ENCODE results near the gene CDHR4.
A peak's percentile ranks its signal among the peaks of the same experiment; 100 is the strongest.
"Not testable (repeated sequence)": the region's sequence is repeated elsewhere in the genome, so short reads cannot be mapped to it uniquely, and the experiment has no call there.

CDHR4 gene

GRCh38 chr3:49823131-49823530 lies 23.5 kb upstream of the CDHR4 start:
- H3K4me1 ChIP-seq (ENCODE audit: insufficient read depth, low read length); H3K4me3 ChIP-seq (ENCODE audit: low read length); H3K36me3 ChIP-seq (ENCODE audit: insufficient read depth, low read length); H3K9me3 ChIP-seq (ENCODE audit: insufficient read depth, low read depth, low read length); H3K9ac ChIP-seq (ENCODE audit: low read depth, low read length); H3K27me3 ChIP-seq (ENCODE audit: insufficient read depth, low read length); H3K27ac ChIP-seq (ENCODE audit: low read depth, low read length): not testable (repeated sequence)
- WGBS: 79% methylated on average over 3 of the region's 3 CpGs

GRCh38 chr3:49813497-49814174 lies 14.0 kb upstream of the CDHR4 start, which contains the start of gene UBA7:
Gene UBA7, minus strand, starts transcription at chr3:49813953. Its CDS starts 166 bp downstream, at chr3:49813787.
- Histone ChIP-seq H3K4me3 (ENCODE audit: low read length) (no peak within 1 kb of the TSS), H3K9ac (ENCODE audit: low read depth, low read length) (no peak within 1 kb of the TSS)
- WGBS: 88% methylated on average over 9 of the region's 9 CpGs

GRCh38 chr3:49812916-49813496 lies 13.3 kb upstream of the CDHR4 start:
- 94% methylated on average over 9 of the region's 9 CpGs for WGBS
- no peaks in the 10 kb centered on the region for H3K27me3 ChIP-seq (ENCODE audit: insufficient read depth, low read length)
- H3K4me3 ChIP-seq (ENCODE audit: low read length): no peak overlapping the region
- no peak overlapping the region for H3K9ac ChIP-seq (ENCODE audit: low read depth, low read length)
- H3K27ac ChIP-seq (ENCODE audit: low read depth, low read length): no peak overlapping the region
- H3K4me1 ChIP-seq (ENCODE audit: insufficient read depth, low read length): no peaks in the 10 kb centered on the region
- H3K9me3 ChIP-seq (ENCODE audit: insufficient read depth, low read depth, low read length): no peaks in the 10 kb centered on the region
- H3K36me3 ChIP-seq (ENCODE audit: insufficient read depth, low read length): no peaks in the 10 kb centered on the region

More at GRCh38 chr3:49813497-49814174, 14.0 kb upstream of the CDHR4 start, which contains the start of gene UBA7:
- no peak within 1 kb of the TSS for H3K27ac ChIP-seq (ENCODE audit: low read depth, low read length)
- H3K9me3 ChIP-seq (ENCODE audit: insufficient read depth, low read depth, low read length): no peaks in the 10 kb centered on the region
- no peaks in the 10 kb centered on the region for H3K27me3 ChIP-seq (ENCODE audit: insufficient read depth, low read length)
- no peaks in the 10 kb centered on the region for H3K36me3 ChIP-seq (ENCODE audit: insufficient read depth, low read length)
- no peaks in the 10 kb centered on the region for H3K4me1 ChIP-seq (ENCODE audit: insufficient read depth, low read length)

GRCh38 chr3:49807431-49808114 lies 7.9 kb upstream of the CDHR4 start:
- WGBS: 89% methylated on average over 13 of the region's 13 CpGs
- no peak overlapping the region for H3K27ac ChIP-seq (ENCODE audit: low read depth, low read length)
- H3K4me3 ChIP-seq (ENCODE audit: low read length): no peak overlapping the region
- H3K36me3 ChIP-seq (ENCODE audit: insufficient read depth, low read length): no peaks in the 10 kb centered on the region
- H3K9me3 ChIP-seq (ENCODE audit: insufficient read depth, low read depth, low read length): no peaks in the 10 kb centered on the region
- peaks cover 11% of the 10 kb centered on the region for H3K4me1 ChIP-seq (ENCODE audit: insufficient read depth, low read length)
- peaks cover 23% of the 10 kb centered on the region for H3K27me3 ChIP-seq (ENCODE audit: insufficient read depth, low read length)
- no peak overlapping the region for H3K9ac ChIP-seq (ENCODE audit: low read depth, low read length)

- 0 out of 2 replicates have a peak overlapping the region, but pooled peaks have one; percentile 27 for H3K9ac ChIP-seq (ENCODE audit: low read depth, low read length)
- H3K36me3 ChIP-seq (ENCODE audit: insufficient read depth, low read length): no peaks in the 10 kb centered on the region
- peaks cover 27% of the 10 kb centered on the region for H3K27me3 ChIP-seq (ENCODE audit: insufficient read depth, low read length)
- H3K4me1 ChIP-seq (ENCODE audit: insufficient read depth, low read length): peaks cover 11% of the 10 kb centered on the region
- no peaks in the 10 kb centered on the region for H3K9me3 ChIP-seq (ENCODE audit: insufficient read depth, low read depth, low read length)
- 93% methylated on average over 2 of the region's 2 CpGs for WGBS
- H3K4me3 ChIP-seq (ENCODE audit: low read length): peak overlapping the region; percentile 19; the same call in 1 of the 2 replicates
- 0 out of 2 replicates have a peak overlapping the region, but pooled peaks have one; percentile 18 for H3K27ac ChIP-seq (ENCODE audit: low read depth, low read length)
These were observed 7.2 kb upstream of the CDHR4 start for GRCh38 chr3:49806850-49807249.

GRCh38 chr3:49805897-49806701 lies 6.4 kb upstream of the CDHR4 start:
- Histone ChIP-seq H3K4me3 (ENCODE audit: low read length) (peak overlapping the region; percentile 19; the same call in 1 of the 2 replicates), H3K9me3 (ENCODE audit: insufficient read depth, low read depth, low read length) (no peaks in the 10 kb centered on the region), H3K36me3 (ENCODE audit: insufficient read depth, low read length) (no peaks in the 10 kb centered on the region), H3K9ac (ENCODE audit: low read depth, low read length) (peak overlapping the region; percentile 27; the same call in 1 of the 2 replicates), H3K27ac (ENCODE audit: low read depth, low read length) (0 out of 2 replicates have a peak overlapping the region, but pooled peaks have one; percentile 18), H3K4me1 (ENCODE audit: insufficient read depth, low read length) (peaks cover 11% of the 10 kb centered on the region), H3K27me3 (ENCODE audit: insufficient read depth, low read length) (peaks cover 34% of the 10 kb centered on the region)
- WGBS: 44% methylated on average over 10 of the region's 11 CpGs

GRCh38 chr3:49805367-49805782 lies 5.7 kb upstream of the CDHR4 start:
- WGBS: 82% methylated on average over 2 of the region's 3 CpGs
- H3K9ac ChIP-seq (ENCODE audit: low read depth, low read length): no peak overlapping the region
- peaks cover 11% of the 10 kb centered on the region for H3K4me1 ChIP-seq (ENCODE audit: insufficient read depth, low read length)
- no peaks in the 10 kb centered on the region for H3K36me3 ChIP-seq (ENCODE audit: insufficient read depth, low read length)
- H3K27ac ChIP-seq (ENCODE audit: low read depth, low read length): no peak overlapping the region
- H3K9me3 ChIP-seq (ENCODE audit: insufficient read depth, low read depth, low read length): no peaks in the 10 kb centered on the region
- H3K27me3 ChIP-seq (ENCODE audit: insufficient read depth, low read length): peaks cover 34% of the 10 kb centered on the region
- no peak overlapping the region for H3K4me3 ChIP-seq (ENCODE audit: low read length)

- H3K9ac ChIP-seq (ENCODE audit: low read depth, low read length): no peak overlapping the region
- no peaks in the 10 kb centered on the region for H3K36me3 ChIP-seq (ENCODE audit: insufficient read depth, low read length)
- peaks cover 11% of the 10 kb centered on the region for H3K4me1 ChIP-seq (ENCODE audit: insufficient read depth, low read length)
- no peak overlapping the region for H3K27ac ChIP-seq (ENCODE audit: low read depth, low read length)
- H3K9me3 ChIP-seq (ENCODE audit: insufficient read depth, low read depth, low read length): no peaks in the 10 kb centered on the region
- peaks cover 34% of the 10 kb centered on the region for H3K27me3 ChIP-seq (ENCODE audit: insufficient read depth, low read length)
- peak overlapping the region; percentile 77 for H3K4me3 ChIP-seq (ENCODE audit: low read length)
- 92% methylated on average over 26 of the region's 26 CpGs for WGBS
These were observed 4.7 kb upstream of the CDHR4 start for GRCh38 chr3:49804141-49805041.

GRCh38 chr3:49803465-49804140 lies 3.9 kb upstream of the CDHR4 start:
- 11% methylated on average over 41 of the region's 41 CpGs for WGBS
- Histone ChIP-seq H3K4me1 (ENCODE audit: insufficient read depth, low read length) (peaks cover 11% of the 10 kb centered on the region), H3K27me3 (ENCODE audit: insufficient read depth, low read length) (peaks cover 34% of the 10 kb centered on the region), H3K4me3 (ENCODE audit: low read length) (peak overlapping the region; percentile 77), H3K27ac (ENCODE audit: low read depth, low read length) (no peak overlapping the region), H3K9me3 (ENCODE audit: insufficient read depth, low read depth, low read length) (no peaks in the 10 kb centered on the region), H3K9ac (ENCODE audit: low read depth, low read length) (peak overlapping the region; percentile 14; the same call in 1 of the 2 replicates), H3K36me3 (ENCODE audit: insufficient read depth, low read length) (no peaks in the 10 kb centered on the region)
